NB4 (cell line): ENCODE results near the gene GNS.

ENCODE experiments used
- POLR2A ChIP-seq: IDR thresholded peaks from 2 replicates; pipeline ENCODE4 v1.6.1; 2011; ENCODE audit warnings: mild to moderate bottlenecking; ENCODE audit not compliant: insufficient read length; ENCODE audit errors: extremely low read depth
- TF ChIP-seq, protein P1 (sequence below): IDR thresholded peaks from one replicate; pipeline ENCODE4 v1.5.1; 2012; ENCODE audit warnings: low read depth, low read length
- TF ChIP-seq, protein P2 (sequence below): IDR thresholded peaks from 2 replicates; pipeline ENCODE4 v1.6.1; 2011; ENCODE audit warnings: low read depth, low read length

DNA sequence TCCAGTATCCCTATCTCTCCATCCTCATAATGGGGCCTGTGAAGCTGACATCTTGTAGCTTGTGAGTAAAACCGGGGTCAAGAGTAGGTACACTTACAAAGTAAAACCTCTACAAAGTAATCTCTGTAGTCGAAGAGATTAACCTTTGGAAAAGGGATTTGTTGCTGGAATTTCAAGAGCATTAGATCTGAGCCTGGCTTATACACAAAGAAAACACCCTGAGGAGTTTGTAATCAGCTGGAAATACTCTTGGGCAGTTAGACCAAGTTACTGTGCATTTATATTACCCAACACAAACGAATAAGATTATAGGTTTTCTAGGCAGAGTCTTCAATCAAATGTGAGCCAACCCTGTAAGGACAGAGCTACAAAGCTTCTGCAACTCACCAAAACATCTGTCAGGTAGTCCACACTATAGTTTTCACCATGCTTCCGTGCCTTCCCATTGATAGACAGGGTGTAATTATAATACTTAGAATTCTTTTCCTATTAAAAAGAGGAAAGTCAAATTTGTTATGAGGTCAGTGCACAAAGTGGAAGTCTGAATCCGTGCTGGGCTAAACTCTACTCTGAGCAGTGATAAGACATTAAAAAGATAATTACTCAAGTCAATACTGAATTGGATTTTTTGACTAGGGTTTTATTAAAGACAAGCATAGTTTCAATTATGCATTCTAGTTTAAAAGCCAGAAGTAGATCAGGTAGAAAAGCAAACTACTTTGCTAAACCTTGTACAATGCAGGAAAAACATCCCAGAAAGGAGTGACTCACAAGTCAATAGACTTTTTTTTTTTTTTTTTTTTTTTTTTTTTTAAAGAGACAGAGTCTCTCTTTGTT, 14.6 kb downstream of the GNS start:
- TF ChIP-seq POLR2A = no peak
- TF ChIP-seq, protein P1, sequence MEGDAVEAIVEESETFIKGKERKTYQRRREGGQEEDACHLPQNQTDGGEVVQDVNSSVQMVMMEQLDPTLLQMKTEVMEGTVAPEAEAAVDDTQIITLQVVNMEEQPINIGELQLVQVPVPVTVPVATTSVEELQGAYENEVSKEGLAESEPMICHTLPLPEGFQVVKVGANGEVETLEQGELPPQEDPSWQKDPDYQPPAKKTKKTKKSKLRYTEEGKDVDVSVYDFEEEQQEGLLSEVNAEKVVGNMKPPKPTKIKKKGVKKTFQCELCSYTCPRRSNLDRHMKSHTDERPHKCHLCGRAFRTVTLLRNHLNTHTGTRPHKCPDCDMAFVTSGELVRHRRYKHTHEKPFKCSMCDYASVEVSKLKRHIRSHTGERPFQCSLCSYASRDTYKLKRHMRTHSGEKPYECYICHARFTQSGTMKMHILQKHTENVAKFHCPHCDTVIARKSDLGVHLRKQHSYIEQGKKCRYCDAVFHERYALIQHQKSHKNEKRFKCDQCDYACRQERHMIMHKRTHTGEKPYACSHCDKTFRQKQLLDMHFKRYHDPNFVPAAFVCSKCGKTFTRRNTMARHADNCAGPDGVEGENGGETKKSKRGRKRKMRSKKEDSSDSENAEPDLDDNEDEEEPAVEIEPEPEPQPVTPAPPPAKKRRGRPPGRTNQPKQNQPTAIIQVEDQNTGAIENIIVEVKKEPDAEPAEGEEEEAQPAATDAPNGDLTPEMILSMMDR = no peak
- TF ChIP-seq, protein P2, sequence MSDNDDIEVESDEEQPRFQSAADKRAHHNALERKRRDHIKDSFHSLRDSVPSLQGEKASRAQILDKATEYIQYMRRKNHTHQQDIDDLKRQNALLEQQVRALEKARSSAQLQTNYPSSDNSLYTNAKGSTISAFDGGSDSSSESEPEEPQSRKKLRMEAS = no peak
